ENCODE results near the gene FBXW5.

The FBXW5 gene

DNA sequence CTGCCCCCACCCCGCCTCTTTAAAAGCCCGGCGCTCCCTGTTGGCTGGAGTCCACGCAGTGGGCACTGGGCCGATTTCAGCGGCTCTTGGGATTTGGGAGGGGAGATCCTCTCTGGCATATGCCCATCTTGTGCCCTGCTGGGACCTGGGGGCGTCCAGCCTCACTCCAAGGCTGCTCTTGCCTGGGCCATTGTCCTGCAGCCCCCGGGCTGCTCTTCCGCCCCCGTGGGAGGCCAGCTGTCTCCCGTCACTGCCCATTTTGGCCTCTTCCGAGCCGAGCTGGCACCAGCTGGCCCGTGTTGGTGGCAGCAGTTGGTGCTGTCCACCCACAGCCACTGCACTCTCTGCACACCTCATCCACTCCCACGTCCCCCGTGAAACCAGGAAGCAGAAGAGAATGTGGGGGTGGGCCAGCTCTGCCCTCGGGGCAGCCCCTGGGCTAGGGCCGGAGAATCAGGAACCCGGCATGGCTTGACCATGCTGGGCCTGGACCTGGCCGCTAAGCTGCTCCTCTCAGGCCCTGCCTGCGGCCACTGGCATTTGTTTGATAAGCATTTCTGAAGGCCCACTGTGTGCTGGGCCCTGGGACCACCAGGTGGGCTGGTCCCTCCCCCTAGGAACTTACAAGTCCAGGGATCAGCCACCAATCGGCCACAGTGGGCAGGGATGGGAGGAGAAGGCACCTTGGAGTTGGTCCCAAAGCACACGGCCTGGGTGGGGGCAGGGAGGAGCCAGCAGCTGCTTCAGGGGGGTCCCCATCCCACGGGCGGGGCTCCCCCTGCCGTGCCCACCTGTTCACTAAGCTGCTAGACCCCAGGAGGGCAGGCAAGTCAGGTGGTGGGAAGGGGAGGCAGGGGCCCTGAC, 2.7 kb upstream of the FBXW5 start:
- DNase-seq = no peak

DNA sequence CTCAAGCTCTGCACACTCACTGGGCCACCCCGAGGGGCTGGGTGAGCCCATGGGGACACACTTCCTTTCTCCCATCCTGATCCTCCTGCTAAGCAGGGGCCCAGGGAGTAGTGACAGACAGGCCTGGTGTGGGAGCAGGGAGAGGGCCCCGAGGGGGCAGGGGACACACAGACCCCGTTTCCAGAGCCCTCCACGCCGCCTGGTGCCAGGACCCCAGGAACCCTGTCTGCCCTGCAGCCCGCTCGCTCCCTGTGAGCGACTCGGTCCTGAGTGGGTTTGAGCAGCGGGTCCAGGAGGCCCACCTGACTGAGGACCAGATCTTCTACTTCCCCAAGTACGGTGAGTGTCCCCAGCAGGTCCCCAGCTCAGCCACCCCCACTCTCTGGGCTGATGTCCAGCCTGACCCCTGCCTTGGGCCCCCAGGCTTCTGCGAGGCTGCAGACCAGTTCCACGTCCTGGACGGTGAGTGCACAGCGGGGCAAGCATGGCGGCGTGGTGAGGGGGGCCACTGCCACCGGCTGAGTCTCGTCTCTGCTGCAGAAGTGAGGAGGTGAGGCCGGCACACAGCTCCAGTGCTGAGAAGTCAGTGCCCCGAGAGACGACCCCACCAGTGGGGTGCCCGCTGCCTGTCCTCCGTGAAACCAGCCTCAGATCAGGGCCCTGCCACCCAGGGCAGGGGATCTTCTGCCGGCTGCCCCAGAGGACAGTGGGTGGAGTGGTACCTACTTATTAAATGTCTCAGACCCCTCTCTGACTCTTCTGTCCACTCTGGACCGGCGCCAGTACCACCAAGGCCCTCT, 1.9 kb upstream of the FBXW5 start:
- DNase-seq = no peak

DNA sequence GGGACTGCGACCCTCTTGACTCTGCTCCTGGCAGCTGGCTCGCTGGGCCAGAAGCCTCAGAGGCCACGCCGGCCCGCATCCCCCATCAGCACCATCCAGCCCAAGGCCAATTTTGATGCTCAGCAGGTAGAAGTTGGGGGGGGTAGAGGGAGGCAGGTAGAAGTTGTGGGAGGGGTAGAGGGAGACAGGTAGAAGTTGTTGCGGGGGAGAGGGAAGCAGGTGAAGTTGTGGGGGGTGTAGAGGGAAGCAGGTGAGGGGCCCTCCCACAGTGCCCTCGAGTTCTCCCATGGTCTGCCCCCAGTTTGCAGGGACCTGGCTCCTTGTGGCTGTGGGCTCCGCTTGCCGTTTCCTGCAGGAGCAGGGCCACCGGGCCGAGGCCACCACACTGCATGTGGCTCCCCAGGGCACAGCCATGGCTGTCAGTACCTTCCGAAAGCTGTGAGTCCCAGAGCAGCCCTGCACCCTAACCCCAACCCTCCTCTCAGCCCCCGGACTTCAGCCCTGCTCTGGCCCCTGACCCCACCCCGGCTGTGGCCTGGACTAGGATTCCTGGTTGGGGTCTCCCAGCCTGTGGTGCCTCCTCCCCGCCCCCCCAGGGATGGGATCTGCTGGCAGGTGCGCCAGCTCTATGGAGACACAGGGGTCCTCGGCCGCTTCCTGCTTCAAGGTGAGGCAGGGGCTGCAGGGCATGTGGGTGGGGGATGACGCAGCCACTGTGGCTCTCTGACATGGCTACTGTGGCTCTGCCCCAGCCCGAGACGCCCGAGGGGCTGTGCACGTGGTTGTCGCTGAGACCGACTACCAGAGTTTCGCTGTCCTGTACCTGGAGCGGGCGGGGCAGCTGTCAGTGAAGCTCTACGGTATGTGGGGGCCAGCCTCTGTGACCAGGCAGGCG, 1.0 kb upstream of the FBXW5 start:
- no peak for DNase-seq

DNA sequence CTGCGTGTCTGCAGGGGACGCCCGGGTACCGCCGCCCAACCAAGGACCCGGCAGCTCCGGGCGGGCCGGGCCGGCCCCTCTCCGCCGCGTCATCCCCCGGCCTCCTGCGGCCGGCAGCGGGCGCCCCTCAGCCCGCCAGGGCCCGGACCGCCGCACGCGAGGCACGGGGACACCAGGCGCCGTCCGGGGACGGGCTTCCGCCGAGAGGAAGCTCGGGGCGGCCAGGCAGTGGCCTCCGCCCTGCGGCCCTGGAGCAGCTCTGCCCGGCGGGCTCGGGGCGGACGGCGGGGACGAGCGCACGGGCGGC, 373 bp downstream of the FBXW5 start:
- DNase-seq = no peak

DNA sequence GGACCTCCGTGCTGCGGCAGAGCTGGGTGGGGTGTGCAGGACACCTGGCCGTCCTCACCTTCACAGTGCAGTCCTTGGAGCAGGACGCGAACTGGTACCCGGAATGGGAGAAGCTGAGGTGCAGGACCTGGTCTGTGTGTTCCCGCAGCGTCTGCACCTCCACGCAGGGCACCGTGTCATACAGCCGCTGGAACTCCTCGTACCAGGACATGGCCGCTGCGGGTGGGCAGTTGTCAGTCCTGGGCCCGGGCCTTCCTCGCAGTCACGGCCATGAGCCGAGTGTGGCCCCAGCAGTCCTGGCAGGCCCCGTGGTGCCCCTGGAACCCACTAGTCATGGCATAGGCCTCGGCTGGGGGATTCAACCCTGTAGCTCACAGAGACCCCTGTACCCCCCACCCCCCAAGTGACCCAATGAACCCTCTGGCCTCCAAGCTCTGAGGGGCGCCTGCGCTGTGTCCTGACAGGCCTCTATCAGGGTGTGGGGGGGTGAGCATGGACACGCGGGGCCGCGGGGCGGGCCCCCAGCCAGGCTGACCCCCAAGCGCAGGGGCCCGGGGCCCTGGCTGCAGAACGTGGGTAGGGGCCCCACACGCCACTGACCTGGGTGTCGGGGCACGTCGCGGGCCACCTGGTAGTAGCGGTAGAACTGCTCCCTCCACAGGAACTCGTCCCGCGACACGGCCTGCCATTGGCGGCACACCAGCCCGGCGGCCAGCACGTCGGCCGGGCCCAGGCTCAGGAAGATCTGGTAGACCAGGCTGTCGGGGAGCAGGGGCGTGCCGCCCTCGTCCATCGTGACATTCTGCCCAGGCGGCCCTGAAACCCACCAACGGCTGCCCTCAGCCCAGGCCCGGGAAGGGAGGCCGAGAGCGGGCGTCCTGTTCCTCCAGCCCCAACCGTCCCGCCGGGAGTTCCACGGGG, 987 bp downstream of the FBXW5 start:
- DNase-seq = no peak

DNA sequence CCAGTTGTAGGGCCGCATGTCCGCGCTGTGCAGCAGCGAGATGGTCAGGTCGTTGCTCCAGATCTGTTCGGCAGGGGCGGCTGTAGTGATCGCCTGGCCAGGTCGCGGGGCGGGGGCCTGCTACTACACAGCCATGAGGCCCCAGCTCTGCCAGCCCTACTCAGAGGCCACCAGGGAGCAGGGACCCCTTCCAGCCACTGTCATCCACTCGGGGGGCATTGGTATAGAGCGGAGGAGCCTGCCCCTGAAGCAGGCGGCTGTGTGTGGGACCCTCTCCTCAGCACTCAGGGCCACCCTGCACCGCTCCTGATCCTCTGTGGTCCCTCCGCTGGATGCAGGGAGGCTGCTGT, 1.7 kb downstream of the FBXW5 start:
- DNase-seq = no peak

DNA sequence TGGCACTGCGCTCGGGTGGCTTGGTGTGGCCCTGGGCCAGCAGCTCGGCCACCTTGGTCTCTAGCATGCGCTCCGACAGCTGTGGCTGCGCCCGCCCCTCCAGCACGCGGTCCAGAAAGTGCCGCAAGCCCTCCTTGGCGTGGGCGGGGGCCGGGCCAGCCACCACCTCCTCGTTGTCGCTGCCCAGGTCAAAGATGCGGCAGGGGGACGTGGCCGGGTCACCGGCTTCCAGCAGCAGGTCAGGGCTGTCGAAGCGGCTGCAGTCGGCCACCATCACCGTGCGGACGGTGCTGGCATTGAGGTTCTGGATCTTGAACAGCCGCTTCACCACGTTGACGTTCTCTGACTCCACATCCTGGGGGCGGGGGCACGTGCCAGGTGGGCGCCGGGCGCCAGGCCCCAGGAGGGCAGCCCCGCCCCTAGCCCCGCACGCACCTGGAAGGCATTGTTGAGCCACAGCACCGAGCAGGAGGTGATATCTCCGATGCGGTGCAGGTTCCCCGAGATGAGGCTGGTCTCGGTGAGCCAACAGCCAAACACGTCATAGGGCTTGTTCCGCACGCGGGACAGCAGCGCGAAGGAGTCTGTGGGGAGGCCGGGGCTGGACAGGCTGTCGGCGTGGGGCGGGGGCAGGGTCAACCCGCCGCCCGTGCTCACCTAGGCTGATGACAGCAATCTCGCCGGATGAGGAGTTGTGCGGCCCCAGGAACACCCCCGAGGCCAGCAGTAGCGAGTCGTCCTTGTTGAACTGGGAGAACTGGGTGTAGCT, 2.2 kb downstream of the FBXW5 start:
- DNase-seq = no peak

DNA sequence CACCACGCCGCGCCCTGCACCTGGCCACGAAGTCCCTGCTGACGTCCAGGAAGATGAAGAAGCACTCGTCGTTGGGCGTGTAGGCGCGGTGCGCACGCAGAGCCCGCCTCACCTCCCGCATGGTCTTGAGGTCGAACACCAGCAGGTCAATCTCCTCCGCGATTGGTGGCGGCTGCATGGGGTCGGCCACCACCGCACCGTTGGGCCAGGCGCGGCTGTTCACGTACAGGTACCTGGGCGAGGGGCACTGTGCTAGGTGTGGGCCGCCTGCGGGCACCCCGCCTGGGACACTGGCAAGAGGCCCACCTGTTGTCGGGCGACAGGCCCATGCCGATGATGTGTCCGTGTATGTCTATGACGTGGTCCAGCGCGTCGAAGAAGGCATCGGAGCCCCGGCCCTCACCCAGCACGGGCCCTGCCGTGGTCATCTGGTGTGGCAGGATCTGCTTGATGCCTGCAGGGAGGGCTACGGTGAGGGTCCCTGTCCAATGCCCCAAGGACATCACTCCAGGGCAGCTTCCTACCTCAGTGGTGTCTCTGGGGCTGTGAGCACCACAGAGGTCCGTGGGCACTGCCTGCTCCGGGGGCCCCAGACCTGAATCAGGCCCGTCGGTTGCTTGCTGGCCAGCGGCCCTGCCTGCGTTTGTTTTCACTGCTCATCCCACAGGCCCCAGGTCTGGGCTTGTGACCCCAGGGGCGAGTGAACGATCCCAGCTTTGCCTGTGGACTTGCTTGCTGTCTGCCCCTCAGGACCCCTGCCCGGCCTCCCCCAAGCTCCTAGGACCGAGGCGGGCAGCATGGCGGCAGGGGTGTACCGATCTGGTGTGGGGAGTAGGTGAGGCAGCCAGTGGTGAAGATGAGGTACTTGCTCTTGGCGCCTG, 3.1 kb downstream of the FBXW5 start:
- DNase-seq = no peak

DNA sequence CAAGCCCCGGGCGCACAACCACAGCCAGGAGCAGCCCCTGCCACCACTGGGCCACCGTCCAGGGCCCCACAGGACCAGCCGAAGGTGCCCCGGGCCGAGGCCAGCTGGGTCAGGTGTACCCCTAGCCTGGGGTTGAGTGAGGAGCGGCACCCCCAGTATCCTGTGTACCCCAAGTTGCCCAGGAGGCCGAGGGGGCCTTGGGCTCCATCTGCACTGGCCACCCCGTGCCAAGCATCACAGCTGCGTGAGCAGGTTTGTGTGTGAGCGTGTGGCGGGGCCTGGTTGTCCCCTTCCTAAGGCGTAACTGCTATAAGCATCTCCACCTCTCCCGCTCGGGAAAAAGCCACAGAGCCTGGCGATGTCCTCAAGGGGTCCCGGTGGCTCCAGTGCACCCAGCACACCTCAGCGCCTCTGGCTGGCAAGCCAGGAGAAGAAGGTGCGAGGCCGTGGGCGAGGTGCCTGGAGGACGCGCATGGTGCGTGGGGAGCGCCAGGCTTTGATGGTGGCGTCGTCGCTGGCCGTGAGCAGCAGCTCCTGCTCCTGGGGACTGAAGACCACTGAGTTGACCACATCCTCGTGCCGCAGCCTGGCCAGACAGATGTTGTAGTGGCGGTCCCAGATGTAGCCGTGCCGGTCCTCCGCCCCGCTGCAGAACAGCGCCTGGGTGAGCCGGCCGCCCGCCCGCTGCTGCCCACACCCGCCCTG, 3.9 kb downstream of the FBXW5 start:
- DNase-seq = no peak

DNA sequence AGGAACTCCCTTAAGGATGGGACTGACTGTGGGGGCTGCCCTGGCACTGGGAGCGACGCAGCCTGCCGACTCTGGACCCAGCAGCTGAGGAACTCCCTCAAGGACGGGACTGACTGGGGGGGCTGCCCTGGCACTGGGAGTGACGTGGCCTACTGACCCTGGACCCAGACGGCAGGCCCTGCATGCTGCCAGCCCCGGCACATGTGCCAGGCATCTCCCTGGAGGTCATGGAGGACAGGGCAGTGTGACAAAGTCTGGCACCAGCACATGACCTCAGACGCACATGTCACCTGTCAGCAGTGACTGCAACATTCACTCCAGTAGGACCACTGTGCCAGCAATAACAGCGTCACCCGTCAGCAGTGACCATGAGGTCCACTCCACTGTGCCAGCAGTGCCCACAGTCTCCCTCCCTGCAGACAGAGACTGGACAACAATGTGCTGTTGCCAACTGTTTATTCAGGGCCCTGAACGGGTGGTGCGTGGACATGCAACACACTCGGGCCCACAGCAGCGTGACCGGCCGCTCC, 4.5 kb downstream of the FBXW5 start:
- DNase-seq = no peak

DNA sequence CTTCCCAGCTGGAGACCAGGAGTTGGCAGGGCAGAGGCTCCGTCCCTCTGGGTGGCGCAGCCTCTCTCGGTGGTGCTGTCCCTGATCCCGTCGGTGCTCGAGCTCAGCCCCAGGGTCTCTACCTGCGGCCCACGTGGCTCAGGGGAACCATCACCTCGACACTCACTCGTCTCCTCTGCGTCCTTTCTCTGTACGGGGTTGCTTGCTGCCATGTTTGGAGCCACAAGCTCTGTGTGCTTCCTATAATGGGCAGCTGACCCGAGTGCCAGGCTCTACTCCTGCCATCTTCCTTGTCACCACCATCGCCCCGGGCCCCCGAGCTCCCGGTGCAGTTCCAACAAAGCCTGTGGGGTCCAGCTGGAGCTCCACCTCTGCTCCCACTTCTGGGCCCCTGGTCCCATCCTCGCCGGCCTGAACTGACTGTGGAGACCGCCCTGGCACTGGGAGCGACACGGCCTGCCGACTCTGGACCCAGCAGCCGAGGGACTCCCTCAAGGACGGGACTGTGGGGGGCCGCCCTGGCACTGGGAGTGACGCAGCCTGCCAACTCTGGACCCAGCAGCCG, 5.0 kb downstream of the FBXW5 start:
- no peak for DNase-seq

DNA sequence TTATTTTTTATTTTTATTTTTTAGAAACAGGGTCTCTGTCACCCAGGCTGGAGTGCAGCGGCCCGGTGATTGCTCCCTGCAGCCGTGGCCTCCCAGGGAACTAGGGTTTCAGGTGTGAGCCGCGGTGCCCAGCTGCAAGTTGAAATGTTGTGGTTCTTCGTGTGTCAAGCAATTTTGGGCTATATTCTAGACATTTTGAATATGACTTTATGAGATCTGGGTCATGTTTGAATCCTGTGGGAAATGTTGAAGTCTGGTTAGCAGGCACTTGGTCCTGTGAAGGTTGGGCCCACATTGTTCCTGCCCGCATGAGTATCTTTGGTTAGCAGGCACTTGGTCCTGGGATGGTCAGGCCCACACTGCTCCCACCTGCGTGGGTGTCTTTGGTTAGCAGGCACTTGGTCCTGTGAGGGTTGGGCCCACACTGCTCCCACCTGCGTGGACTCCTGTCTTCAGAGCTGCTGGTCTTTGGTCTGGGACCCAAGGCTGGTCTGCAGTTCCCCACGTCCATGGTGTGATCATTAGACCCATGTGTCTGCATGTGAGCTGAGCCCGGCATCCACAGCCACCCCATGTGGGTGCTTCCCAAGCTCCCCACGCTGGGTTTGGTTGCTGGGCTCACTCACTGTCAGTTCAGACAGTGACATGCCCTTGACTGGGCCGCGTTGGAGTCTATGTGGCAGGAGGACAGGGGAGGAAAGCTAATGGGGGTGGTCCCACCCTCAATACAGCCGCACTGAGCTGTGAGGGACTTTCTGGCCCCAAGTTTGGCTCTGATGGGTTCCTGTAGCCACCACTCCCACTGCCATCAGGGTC, 7.1 kb downstream of the FBXW5 start:
- DNase-seq = no peak

DNA sequence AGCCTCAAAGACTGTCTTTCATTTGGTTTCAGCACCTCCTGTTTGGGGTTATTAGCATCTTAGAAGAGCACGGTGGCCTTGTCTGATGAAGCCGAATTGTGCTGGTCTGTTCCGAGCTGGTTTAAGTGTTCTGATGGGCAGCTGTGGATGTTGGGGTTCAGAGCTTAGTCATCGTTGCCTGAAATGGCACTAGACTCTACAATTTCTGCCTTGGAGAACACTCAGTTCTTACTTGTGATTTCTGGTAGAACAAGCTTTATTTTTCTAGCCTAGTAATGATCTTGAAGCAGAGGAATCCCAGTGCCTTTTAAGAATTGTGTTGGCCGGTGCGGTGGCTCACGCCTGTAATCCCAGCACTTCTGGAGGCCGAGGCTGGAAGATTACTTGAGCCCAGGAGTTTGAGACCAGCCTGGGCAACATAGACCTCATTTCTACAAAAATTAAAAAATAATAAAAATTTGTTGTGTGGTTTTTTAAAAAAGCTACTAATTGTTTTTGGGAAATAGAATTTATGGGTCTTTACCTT, 7.8 kb downstream of the FBXW5 start:
- DNase-seq = no peak

DNA sequence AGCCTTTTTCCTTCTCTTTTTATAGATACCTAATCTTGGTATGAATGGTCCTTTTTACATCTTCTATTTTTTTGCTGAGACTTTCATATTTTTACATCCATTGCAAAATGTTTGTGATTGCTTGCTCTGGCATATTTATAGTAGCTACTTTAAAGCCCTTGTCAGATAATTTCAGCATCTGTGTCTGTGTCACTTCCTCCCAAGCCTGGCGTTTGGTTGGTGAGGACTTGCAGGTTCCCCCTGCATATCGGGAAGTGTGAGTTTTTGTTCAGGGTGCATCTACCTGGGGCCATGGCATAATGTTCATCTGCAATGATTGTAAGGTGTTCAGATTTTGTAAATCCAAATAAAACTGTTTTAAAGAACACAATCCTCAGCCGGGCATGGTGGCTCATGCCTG, 8.9 kb downstream of the FBXW5 start:
- no peak for DNase-seq

DNA sequence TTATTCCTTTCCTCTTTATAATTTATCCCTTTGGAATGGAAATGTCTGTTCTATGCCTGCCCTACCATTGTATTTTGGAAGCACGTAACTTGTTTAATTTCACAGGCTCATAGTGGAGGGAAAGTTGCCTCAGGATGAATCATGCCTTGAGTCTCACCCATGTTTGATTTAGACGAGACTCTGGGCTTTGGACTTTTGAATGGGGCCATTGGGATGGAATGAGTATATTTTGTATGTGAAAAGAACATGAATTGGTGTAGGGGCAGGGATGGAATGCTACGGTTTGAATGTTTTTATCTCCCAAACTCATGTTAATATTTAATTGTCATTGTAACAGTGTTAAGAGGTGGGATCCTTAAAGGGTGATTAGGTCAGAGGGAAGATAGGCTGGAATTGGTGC, 10.3 kb downstream of the FBXW5 start:
- DNase-seq = no peak

DNA sequence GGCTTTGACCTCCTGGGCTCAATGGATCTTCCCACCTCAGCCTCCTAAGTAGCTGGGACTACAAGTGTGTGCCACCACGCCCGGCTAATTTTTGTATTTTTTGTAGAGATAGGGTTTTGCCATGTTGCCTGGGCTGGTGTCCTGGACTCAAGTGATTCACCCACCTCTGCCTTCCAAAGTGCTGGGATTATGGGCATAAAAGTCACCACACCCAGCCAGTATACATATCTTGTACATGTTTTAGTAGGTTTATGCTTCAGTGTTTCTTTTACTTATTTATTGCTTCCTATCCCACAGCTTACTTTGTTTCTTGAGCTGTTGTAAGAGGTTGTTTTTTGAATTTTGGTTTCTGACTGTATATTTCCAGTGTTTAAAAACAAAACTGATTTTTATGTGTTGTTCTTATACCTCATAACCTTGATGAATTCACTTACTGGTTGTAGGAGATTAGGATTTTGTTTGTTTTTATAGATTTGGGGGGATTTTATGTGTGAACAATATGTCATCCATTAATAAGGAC, 12.9 kb downstream of the FBXW5 start:
- no peak for DNase-seq

DNA sequence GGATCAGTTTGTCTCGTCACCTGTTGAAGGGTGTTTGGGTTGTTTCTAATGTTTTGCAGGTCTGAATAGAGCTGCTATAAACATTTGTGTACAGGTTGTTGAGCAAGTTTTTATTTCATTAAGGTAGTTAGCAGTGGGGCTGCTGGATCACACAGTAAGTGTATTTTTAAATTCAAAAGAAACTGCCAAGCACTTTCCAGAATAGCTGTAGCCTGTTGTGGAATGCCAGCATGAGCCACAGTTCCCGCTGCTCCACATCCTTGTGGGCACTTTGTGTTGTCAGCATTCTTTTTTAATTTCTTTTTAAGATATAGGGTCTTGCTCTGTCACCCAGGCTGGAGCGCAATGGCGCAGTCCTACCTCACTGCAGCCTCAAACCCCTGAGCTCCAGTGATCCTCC, 14.5 kb downstream of the FBXW5 start:
- DNase-seq = no peak

DNA sequence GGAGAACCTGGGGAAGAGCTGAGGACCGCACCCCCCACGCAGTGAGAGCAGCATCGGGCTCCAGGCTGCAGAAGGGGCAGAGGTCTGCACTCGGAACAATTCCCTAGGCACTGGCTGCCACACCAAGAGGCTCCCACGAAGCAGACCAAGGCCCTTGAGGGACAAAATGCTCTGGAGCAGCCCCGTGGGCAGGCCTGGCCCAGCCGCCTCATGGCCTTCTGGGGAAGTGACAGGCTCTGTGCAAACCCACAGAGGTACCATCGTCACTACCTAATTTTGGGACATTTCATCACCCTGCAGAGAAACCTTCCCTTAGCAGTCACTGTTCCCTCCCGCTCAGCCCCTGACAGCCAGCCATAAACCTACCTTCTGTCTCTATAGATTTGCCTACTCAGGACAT, 15.9 kb downstream of the FBXW5 start:
- no peak for DNase-seq
